ENCODE results near the gene RIN2.
"Not testable (repeated sequence)": the region's sequence is repeated elsewhere in the genome, so short reads cannot be mapped to it uniquely, and the experiment has no call there.

RIN2 gene

DNA sequence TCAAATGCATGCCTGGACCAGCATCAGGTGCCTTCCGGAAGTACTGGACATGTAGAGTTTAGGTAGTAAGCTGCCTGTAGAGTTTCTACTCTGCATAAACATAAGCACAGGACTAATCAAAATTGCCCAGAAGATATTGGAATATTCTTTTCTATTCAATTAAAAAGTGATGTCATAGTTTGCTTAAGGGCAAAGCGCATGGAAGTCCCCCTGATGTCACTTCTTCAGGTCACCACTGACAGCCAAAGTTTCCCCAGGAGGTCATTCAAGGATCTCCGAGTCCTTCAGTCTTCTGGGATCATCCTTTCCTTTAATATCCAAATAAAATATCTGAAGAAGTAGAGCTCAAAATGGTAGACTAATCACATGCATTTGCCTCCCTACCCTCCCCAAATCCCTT lies 17.5 kb upstream of the RIN2 start:
- no peak for DNase-seq

DNA sequence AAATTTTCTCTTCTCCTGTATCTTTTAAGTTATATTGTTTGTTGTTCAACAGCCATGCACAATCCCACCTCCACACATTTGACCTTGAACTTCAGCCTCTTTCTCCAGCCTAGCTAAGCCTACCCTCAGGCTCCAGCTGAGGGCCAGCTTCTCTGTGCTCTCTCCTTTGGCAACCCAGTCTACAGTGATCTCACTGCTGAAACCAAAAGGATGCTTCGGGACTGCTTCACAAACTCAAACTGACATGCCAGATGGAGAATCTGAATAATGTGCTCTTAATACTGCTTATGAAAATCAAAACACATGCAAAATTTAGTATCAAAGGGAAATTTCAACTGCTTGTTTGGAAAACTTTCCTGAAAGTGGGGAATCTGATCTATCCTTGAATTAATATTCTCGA lies 16.1 kb upstream of the RIN2 start:
- DNase-seq: no peak

DNA sequence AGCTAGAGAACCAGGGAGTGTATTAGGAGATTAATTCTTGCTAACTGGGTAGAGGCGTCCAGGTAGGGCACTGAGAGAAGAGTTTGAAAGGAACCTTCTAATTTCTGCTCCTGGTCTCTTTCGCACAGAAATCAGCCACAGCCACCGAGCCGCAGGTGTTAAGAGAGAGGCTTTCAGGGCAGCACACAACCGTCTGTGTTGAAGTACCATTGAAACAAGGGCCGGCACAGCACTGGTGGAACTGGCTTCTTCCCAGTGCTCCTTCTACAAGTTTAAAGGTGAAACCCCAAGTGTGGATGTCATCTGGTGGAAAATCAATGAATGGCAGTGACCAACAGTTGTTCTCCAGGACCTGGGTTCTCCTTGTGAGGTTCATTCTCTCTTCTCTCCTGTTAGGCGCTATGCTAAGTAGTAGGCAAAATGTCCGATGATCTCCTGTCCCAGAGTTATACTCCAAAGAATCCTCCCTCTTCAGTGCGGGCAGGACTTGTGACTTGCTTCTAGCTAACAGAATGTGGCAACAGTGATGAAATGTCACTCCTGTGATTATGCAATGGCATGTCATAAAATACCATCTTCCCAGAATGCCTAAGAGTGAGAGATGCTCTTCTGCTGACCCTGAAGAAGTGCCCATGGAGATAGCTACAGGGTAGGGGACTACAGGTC lies 15.0 kb upstream of the RIN2 start:
- peak; percentile 84 for DNase-seq

DNA sequence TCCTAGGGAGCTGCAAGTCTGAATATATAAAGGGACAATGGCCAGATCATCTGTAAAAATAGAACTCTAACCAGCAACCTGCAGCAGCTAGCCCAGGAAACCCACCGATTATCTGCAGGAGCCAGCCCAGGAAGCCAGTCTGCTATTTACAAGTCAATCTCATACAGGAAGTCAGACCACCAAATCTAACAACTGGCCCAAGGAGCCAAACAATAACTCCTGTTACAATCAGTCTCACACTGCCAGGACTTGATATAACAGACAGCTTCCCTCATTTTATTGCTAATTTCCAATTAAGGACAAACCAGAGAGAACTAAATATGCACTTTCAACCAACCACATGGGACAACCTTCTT lies 14.4 kb upstream of the RIN2 start:
- DNase-seq: no peak

DNA sequence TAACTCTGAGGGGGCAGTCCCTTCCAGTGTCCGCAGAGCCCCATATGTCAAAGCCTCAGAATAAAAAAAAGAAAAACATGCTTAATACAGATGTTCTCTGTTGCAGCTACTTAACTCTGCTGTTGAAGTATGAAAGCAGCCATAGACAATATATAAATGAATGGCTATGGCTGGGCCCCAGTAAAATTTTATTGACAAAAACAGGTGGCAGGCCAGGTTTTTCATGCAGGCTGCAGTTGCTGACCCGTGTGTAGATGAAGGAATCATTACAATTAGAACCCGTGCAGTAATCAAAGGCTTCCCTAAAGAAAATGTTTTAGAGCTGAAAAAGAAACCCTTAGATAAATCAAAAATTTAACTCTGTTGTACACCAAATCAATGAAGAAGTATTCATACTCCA lies 13.0 kb upstream of the RIN2 start:
- DNase-seq: no peak

DNA sequence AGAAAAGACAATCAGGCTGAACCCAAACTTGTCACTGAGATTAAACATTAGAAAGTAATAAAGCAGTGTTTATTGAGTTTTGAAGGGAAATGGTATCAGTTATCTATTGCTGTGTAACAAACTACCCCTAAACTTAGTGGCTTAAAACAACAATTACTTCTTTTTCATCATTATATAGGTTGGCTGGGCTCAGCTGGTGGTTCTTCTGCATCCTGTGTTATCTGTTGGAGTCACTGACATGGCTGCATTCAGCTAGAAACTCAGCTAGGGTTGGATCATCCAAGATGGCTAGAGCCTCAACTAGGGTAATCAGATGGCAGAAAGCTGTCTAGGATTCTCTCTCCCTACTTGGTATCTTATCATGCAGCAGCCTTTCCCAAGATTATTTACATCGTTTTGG lies 12.5 kb upstream of the RIN2 start:
- no peak for DNase-seq

DNA sequence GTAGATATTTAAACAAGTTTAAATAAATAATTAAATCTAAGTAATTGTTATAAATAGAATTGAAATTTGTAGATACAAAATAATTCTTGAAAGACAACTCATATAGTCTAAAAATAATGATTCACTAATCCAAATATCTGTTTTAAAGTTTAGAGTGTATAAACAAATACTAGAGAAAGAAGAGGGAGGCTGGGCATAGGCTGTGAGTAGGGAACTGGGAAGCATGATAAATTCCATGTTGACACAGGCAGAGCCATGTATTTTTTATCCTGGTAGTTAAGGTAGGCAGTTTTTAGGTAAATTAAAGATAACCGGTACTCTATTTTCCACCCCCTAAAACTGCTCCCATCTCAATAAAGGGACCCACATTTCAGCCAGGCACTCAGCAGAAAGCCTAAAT lies 11.7 kb upstream of the RIN2 start:
- DNase-seq: no peak

DNA sequence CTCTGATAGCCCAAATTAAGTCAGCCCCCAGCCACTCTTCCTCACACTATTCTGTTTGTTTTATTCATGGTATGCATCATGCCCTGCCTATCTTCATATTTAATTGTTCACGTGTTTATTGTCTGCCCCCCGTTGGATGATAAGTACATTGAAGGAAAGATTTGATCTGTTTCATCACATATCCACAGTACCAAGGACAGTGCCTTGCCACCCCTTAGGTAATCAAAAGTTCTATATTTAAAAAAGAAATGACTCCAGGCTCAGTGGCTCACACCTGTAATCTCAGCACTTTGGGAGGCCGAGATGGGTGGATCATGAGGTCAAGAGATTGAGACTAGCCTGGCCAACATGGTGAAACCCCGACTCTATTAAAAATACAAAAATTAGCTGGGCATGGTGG lies 10.2 kb upstream of the RIN2 start:
- no peak for DNase-seq

DNA sequence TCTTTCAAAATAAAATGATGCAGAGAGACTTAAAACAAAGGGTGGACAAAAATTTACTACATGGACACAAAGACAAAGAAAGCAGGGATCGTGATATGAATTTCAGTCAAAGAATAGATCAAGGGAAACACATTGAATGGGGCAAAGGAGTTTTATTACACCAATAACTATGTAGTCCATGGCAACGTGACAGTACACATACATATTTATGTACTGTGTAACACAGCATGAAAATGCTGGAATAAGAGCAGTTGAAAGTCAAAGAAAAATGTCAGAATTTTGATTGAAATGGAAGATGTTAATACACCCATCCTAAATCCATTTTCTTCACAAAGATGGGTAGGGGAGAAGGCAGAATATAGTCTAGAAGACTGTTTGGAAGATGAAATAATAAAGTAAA lies 9.4 kb upstream of the RIN2 start:
- no peak for DNase-seq

DNA sequence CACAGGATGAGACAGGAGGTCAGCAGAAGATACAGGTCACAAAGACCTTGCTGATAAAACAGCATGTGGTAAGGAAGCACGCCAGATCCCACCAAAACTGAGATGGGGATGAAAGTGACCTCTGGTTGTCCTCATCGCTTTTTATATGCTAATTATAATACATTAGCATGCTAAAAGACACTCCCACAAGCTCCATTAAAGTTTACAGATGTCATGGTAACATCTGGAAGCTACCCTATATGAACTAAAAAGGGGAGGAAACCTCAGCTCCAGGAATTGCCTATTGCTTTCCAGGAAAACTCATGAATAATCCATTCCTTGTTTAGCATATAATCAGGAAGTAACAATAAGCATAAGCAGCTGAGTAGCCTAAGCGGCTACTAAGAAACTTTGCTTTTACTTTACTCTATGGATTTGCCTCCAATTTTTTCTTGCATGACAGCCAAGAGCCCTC lies 8.4 kb upstream of the RIN2 start:
- DNase-seq: no peak

DNA sequence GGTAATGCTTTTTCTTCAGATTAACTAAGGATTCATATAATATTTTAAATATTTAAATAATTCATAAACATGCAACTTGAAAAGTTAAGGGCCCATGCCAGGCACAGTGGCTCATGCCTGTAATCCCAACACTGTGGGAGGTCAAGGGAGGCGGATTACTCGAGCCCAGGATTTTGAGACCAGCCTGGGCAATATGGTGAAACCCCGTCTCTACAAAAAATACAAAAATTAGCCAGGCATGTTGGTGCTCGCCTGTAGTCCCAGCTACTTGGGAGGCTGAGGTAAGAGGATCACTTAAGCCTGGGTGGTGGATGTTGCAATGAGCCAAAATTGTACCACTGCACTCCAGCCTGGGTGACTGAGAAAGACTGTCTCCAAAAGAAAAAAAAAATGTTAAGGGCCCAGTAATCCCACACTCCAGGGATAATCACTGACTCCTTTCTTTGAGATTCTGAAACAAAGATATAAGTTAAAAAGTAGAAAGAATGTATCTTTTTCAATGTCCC lies 7.9 kb upstream of the RIN2 start:
- DNase-seq: no peak

DNA sequence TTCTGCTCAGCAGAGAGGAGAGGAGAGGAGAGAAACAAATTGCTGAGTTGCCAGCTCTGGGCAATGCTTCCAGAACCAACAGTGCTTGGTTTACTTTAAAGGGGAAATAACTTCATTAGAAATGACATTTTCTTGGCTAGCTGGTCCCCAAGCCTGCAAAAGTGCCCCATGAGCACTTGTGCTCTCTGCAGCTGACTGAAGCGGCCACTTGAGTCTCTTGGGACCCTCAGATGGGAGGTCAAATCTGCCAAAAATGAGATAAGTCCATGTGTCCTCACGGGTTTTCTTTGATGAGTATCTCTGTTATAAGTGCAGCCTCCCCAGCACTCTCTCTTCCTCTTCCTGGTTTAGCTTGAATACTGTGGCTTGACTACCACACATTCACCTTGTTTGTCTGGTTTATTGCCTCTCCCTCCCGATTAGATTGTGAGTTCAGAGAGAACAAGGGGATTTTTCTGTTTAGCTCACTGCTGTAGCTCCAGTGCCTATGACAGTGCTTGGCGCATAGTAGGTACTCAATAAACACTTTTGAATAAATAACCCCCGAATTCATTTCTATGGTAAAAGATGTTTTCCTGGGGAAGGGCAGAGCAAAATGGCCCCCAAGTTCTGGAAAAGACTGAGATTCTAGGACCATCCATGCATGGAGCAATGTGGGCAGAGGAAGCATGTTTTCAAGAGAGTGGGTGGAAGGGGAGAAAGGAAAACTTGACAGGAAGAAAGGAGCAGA lies 7.0 kb upstream of the RIN2 start:
- DNase-seq: peak; percentile 21

DNA sequence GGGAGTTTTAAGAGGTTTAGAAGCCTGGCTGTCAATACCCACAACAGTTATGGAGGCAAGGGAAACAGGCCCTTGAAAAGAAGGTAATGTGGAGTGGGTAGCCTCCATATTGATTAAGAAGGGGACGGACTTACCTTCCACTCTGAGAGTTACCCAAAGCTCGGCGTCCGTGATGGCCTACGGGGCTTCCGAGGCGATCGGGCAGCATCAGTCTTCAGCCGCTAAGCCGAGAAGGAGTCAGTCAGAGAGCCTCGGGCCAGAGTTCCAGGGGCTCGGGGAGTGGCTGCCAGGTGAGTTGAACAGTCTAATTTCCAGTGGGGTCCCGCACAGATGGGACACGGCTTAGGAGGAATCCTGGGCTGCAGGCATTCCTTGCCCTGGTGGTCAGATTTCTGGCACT lies 3.9 kb upstream of the RIN2 start:
- not testable (repeated sequence) for DNase-seq

DNA sequence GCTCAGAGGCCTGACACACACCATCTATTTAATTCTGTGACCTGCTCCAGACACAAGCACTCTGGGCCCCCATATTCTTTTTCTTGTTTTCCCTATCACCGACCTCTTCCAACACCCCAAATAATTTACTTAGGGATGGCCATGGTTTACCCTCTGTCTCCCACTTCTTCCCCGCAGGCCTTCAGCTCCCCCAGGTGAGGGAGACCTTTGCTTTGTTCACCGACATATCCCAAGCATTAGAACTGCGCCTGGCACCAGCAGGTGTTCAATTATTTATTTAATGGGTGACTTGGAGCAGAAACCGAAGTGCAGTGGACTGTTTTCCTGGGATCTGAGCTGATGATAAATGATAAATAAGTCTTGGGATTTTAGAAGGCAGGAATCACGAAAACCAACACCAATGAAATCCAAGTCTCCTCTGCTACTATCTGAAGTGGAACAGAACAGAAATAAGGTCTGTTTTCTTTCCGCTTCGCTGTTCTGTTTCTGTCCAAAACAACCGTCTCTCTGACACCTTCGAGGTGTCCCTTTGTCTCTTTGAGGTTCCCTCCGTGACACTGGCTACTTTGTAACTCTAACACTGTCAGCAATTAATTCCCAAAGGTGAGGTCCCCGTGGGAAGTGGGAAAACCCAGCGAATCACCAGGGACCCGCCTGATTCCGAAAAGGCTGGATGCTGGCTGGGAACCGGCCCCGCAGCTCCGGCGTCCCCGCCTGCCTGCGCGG lies 1.1 kb upstream of the RIN2 start:
- no peak for DNase-seq

DNA sequence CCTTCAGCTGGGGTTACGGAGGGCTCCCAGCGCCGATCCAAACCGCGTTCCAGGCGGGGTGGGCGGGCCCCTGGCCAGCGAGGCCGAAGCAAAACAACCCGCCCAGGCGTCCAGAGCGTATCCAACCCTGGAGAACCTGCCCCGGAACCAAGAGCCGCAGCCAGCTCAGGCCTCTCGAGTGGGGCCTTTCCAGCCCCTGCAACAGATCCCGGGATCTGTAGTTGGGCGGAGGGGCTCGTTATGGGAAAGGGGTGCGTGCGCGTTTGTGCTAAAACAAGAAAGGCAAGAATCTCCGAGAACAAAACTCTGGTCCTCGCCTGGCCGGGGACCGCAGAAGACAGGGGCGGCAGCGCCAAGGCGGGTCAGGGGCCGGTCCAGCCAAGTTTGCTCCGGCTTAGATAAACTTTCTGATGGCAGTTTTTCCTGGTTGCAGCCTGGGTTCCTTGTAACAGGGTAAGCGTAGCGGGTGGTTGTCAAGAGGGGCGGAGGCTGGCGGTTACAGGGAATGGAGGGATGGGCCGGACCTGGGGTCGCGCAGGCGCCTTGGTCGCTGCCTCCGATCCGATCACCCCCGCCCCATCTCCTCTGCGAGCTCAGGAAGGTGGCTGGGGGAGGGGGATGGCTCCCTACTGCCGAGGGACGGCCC lies 448 bp upstream of the RIN2 start:
- DNase-seq: peak; percentile 28

DNA sequence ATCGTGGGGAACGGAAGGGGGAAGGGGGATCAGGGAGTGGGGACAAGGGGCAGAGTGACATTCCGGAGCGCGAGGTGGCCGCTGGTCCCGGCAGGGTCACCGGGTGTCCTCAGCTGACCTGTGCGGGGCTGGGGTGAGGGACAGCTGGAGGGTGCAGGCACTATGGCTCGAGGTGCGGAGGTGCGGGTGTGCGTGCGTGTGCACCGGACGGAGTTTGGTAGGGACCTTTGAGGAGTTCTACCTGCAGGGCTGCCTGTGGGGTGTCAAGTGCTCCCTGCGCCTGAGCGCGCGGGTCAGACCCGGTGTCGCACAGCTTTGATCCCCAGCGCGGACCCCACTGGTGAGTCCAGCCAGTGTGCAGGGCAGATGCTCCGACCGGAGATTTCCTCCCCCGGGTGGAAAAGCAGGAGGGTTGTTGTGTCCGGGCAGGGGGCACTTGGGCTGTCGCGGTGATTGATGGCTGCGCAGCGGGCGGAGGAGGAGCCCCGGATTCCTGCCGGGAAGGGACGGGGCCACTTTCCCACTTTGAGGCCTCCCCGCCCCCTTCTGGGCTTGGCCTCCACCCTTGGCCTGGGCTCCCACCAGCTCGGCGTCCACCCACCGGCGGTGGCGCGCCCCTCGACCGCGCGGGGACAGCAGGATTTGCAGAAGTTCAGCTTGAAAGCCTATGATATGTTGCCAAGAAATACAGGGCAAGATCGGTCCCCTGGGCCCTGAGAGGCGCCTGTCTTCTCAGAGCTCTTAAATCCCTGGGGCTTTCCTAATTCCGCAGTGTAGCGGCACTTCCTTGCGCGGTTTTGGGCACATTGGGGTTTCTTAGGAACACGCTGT lies 658 bp downstream of the RIN2 start:
- DNase-seq: peak; percentile 45

DNA sequence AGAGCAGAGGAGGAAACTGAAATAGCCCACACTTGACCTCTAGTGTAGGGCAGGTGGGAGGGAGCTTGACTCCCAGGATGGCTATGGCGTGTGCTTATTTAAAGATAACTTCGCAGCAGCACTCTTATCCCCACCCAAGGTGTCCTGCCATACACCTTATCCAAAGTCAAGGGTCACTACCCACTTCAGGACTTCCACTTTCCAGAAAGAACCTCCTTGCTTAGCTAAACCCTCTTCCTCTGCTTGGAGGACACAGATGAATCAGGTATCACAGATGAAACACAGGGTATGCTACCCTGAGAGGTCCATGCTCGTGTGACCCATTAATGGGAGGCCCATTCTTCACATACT lies 2.3 kb downstream of the RIN2 start:
- no peak for DNase-seq

DNA sequence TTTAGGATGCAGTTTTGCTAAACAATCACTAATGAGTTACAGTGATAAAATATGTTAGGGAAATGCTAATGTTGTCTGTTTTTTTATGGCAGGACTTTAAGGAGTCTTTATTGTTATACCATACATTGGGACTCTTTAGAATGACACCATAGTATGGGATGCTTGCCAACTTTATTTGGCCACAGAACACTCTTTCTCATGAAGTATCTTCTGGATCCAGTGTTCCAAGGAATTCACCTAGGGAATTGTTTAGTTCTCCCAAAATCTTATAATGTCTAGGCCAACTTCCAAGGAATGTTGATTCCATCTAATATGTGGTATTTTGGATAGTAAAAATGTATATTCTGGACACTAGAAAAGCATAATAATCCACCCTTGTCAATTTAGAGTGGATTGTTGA lies 3.3 kb downstream of the RIN2 start:
- no peak for DNase-seq

DNA sequence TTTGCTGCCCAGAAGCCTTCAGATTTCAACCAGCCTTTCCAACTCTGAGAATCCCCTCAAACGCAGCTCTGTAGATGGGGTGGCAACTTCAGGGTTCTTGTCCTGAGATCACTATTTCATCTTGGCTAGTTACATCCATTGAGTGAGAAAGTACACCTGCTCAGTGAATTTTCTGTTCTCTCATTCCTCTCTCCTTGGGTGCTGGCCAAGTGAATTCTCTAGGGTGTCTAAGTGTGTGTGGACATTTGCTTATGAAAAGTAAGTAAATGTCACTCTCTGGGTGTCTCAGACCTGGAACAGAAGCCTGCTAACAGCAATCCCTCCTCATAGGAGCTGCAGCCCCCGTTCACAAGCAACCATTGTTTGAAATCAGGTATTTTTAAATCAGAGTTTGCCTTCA lies 3.8 kb downstream of the RIN2 start:
- no peak for DNase-seq

DNA sequence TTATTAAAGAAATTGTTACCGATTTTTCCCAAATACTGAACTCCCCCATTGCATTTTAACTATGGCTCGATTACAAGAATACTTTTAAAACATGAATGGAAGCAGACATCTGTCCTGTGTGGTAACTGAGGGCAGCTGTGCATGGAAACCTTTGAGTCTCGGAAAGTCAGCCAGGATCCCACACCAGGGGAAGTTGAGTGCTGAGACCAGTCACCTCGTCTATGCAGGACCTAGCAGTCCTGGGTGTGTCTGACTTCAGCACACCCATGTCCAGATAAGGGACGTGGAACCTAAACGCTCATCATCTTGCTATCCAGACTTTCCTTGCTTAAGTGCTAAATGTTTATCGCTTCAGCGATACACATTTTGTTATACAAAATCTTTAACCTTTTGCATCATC lies 6.1 kb downstream of the RIN2 start:
- no peak for DNase-seq

DNA sequence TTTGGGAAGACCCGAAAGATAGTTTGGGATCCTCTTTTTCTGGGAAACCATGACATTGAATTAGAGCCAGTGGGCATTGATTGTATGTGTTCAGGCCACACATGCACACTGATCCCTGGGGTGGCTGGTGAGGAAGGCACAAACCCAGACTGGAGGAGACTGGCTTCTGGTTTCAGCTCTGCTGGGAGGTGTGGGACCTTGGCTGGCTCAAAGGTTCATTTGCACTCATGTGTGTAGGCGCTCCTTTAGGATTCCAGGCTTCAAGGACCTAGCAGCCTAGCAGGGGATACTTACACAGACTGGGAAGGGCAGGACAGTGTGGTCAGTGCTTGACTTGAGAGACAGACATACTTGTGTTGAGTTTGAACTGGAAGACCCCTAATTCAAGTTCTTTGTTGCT lies 7.2 kb downstream of the RIN2 start:
- DNase-seq: no peak

DNA sequence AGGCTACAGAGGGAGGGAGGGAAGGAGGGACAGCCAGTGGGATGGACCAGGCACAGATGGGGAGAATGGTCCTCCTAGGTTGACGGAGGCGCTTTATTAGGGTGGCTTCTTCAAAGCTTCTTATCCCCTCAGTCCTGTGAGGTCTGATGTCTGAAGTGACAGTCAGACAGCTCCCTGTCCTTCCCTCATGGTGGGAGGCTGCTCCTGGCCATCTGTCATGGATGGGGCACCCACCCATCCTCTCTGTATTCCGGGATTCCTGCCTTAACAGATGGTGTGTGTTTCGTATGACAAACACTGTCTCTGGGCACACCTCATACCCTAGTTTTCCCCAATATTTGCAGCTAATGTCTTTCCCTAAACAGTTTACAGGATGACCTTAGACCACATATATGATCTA lies 7.9 kb downstream of the RIN2 start:
- no peak for DNase-seq

DNA sequence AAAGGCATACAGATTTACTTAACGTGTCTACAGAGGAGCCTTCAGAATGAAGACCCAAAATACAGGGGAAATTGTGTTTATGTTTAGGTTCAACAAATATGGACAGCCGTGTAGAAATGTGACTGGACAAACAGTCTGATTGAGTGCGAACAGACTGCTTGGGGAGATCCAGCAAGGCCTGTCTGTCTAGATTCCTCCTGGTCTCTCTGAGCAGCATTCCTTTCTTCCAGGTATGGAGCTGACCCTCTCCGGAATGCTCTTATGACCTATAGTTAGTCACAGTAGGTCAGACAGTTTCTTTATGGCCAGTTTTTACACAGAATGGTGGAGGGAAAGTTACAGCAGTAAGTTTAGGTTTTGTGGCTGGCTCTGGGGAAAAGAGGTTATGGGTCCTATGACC lies 9.0 kb downstream of the RIN2 start:
- no peak for DNase-seq

Measured in inflammatory macrophage treated with lipopolysaccharide for 4 hours (primary cell).